WTC11 (cell line): ENCODE measurements around the gene TOMM40L. TPM values are rescaled to one million over a fixed set of nuclear protein-coding genes. Genes with fewer than 3 reads are reported as not detected.

Experiments used
- ATAC-seq: fragments of 200-7000 bp; cut with Tn5 transposase; 2 replicates; pipeline ENCODE4 v1.10.0; 2021; ENCODE audit warnings: mild to moderate bottlenecking, moderate library complexity
- CTCF ChIA-PET: fragments of 300-600 bp; sonication (Branson Sonifier 250); formaldehyde crosslinking; loops from one replicate; lab custom pipeline; 2021; ENCODE audit warnings: antibody characterized with exemption; lab: Charles Lee
- POLR2A ChIA-PET: fragments of 350-600 bp; sonication (Branson Sonifier 250); formaldehyde crosslinking; loops from one replicate; lab custom pipeline; 2021; ENCODE audit warnings: antibody characterized with exemption; lab: Charles Lee
- DNase-seq: peaks from one replicate; pipeline ENCODE4 v3.0.0; 2021; ENCODE audit warnings: low spot score
- H3K27ac Mint-ChIP-seq: 2 replicates; pipeline ENCODE4 v1.8.0; 2021; ENCODE audit warnings: mixed read lengths
- H3K27me3 Mint-ChIP-seq: 2 replicates; pipeline ENCODE4 v1.8.0; 2021; ENCODE audit warnings: low read depth, mild to moderate bottlenecking, moderate library complexity, mixed read lengths
- H3K36me3 Mint-ChIP-seq: 2 replicates; pipeline ENCODE4 v1.8.0; 2021; ENCODE audit warnings: mixed read lengths
- H3K4me1 Mint-ChIP-seq: 2 replicates; pipeline ENCODE4 v1.8.0; 2022; ENCODE audit warnings: mixed read lengths
- H3K4me3 Mint-ChIP-seq: 2 replicates; pipeline ENCODE4 v1.8.0; 2021; ENCODE audit warnings: mild to moderate bottlenecking, moderate library complexity, mixed read lengths
- H3K9me3 Mint-ChIP-seq: 2 replicates; pipeline ENCODE4 v1.8.0; 2021; ENCODE audit warnings: mixed read lengths
- E2F1 ChIP-seq: sonication (generic); formaldehyde crosslinking; IDR thresholded peaks from 2 replicates; pipeline ENCODE4 v1.8.0; 2022; ENCODE audit warnings: mild to moderate bottlenecking, missing genetic modification reagents
- MAX ChIP-seq: sonication (generic); formaldehyde crosslinking; IDR thresholded peaks from 2 replicates; pipeline ENCODE4 v1.8.0; 2022; ENCODE audit warnings: mild to moderate bottlenecking, missing genetic modification reagents
- OVOL2 ChIP-seq: fragments of 250-450 bp; sonication (Bioruptor Pico); IDR thresholded peaks from 2 replicates; pipeline ENCODE4 v1.9.0; 2021; ENCODE audit warnings: mild to moderate bottlenecking, borderline replicate concordance
- SMAD4 ChIP-seq: sonication (generic); formaldehyde crosslinking; IDR thresholded peaks from 2 replicates; pipeline ENCODE4 v1.8.0; 2022; ENCODE audit warnings: mild to moderate bottlenecking, missing genetic modification reagents
- SP1 ChIP-seq: sonication (generic); formaldehyde crosslinking; conservative IDR thresholded peaks from 2 replicates; pipeline ENCODE4 v1.8.1; 2022; ENCODE audit warnings: missing genetic modification reagents
- TCF7 ChIP-seq: sonication (generic); formaldehyde crosslinking; IDR thresholded peaks from 2 replicates; pipeline ENCODE4 v1.8.0; 2022; ENCODE audit warnings: mild to moderate bottlenecking, low read depth, missing genetic modification reagents, moderate library complexity
- ZBTB21 ChIP-seq: sonication (generic); formaldehyde crosslinking; IDR thresholded peaks from 2 replicates; pipeline ENCODE4 v1.8.1; 2023; ENCODE audit warnings: mild to moderate bottlenecking, missing genetic modification reagents, borderline replicate concordance
- ZNF281 ChIP-seq: sonication (generic); formaldehyde crosslinking; IDR thresholded peaks from 2 replicates; pipeline ENCODE4 v1.8.0; 2023; ENCODE audit warnings: mild to moderate bottlenecking, missing genetic modification reagents
- ZNF512 ChIP-seq: sonication (generic); formaldehyde crosslinking; IDR thresholded peaks from 2 replicates; pipeline ENCODE4 v1.8.1; 2022; ENCODE audit warnings: missing genetic modification reagents, borderline replicate concordance
- total RNA-seq: library from RNA; stranded (reverse); gene quantifications from 3 replicates; pipeline ENCODE4 v1.2.3, GENCODE V29; 2021
- TF ChIP-seq, protein P1 (sequence below): fragments of 250-450 bp; sonication (Bioruptor Pico); IDR thresholded peaks from 2 replicates; pipeline ENCODE4 v1.9.0; 2021; ENCODE audit warnings: mild to moderate bottlenecking, borderline replicate concordance

The TOMM40L gene
- total RNA-seq, 1 experiment from 2014 or later = 16.9 TPM

GRCh38 chr1:161198897-161199431 is 26.9 kb upstream of the TOMM40L start, which contains the start of gene ADAMTS4 (continued):
- TF ChIP-seq, protein P1, sequence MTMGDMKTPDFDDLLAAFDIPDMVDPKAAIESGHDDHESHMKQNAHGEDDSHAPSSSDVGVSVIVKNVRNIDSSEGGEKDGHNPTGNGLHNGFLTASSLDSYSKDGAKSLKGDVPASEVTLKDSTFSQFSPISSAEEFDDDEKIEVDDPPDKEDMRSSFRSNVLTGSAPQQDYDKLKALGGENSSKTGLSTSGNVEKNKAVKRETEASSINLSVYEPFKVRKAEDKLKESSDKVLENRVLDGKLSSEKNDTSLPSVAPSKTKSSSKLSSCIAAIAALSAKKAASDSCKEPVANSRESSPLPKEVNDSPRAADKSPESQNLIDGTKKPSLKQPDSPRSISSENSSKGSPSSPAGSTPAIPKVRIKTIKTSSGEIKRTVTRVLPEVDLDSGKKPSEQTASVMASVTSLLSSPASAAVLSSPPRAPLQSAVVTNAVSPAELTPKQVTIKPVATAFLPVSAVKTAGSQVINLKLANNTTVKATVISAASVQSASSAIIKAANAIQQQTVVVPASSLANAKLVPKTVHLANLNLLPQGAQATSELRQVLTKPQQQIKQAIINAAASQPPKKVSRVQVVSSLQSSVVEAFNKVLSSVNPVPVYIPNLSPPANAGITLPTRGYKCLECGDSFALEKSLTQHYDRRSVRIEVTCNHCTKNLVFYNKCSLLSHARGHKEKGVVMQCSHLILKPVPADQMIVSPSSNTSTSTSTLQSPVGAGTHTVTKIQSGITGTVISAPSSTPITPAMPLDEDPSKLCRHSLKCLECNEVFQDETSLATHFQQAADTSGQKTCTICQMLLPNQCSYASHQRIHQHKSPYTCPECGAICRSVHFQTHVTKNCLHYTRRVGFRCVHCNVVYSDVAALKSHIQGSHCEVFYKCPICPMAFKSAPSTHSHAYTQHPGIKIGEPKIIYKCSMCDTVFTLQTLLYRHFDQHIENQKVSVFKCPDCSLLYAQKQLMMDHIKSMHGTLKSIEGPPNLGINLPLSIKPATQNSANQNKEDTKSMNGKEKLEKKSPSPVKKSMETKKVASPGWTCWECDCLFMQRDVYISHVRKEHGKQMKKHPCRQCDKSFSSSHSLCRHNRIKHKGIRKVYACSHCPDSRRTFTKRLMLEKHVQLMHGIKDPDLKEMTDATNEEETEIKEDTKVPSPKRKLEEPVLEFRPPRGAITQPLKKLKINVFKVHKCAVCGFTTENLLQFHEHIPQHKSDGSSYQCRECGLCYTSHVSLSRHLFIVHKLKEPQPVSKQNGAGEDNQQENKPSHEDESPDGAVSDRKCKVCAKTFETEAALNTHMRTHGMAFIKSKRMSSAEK (CRISPR knock-in tag) = no peak
- TF ChIP-seq OVOL2 (CRISPR knock-in tag) (no peak), SP1 (CRISPR knock-in tag) (peak; percentile 34), ZNF281 (CRISPR knock-in tag) (no peak), ZBTB21 (CRISPR knock-in tag) (no peak)

- Mint-ChIP-seq H3K36me3 (peaks cover 12% of the 10 kb centered on the region), H3K9me3 (no peaks in the 10 kb centered on the region), H3K4me3 (no peak overlapping the region), H3K27ac (peak overlapping the region; percentile 51), H3K4me1 (peaks cover 65% of the 10 kb centered on the region), H3K27me3 (no peaks in the 10 kb centered on the region)
- POLR2A ChIA-PET = interaction anchor here (1.0 to 1.8 kb wide), 3 partner anchors 22 to 34 kb away, joined by 3 to 9 read pairs (median 4); partner anchors contain the start of genes B4GALT3, PPOX and TOMM40L
- ATAC-seq (no peak), DNase-seq (no peak)
- TF ChIP-seq SMAD4 = no peak
- no peak for TF ChIP-seq ZNF512
- no peak for TF ChIP-seq TCF7 (CRISPR knock-in tag)
- TF ChIP-seq E2F1 (CRISPR knock-in tag) = no peak
- TF ChIP-seq MAX (CRISPR knock-in tag) = no peak
- CTCF ChIA-PET = interaction anchor here (1.0 to 3.3 kb wide), 7 partner anchors 8 to 179 kb away, joined by 3 to 47 read pairs (median 19); partner anchors contain the start of genes F11R, PCP4L1, PPOX and TOMM40L
These were observed 26.2 kb upstream of the TOMM40L start for GRCh38 chr1:161199506-161200139.
